GM20000 (cell line): ENCODE data around the gene SLX4IP.
A peak's percentile ranks its signal among the peaks of the same experiment; 100 is the strongest.

ENCODE experiments used
- DNase-seq: peaks from one replicate; pipeline ENCODE4 v3.0.0; 2012; ENCODE audit warnings: low spot score
- TF ChIP-seq, protein P1 (sequence below): IDR thresholded peaks from 2 replicates; pipeline ENCODE4 v1.5.1; 2012; ENCODE audit warnings: mild to moderate bottlenecking, control low read depth; ENCODE audit errors: extremely low read depth, missing control alignments

Gene SLX4IP

GRCh38 chr20:10530883-10531282, 95.8 kb downstream of the SLX4IP start:
- no peak for DNase-seq
- TF ChIP-seq, protein P1, sequence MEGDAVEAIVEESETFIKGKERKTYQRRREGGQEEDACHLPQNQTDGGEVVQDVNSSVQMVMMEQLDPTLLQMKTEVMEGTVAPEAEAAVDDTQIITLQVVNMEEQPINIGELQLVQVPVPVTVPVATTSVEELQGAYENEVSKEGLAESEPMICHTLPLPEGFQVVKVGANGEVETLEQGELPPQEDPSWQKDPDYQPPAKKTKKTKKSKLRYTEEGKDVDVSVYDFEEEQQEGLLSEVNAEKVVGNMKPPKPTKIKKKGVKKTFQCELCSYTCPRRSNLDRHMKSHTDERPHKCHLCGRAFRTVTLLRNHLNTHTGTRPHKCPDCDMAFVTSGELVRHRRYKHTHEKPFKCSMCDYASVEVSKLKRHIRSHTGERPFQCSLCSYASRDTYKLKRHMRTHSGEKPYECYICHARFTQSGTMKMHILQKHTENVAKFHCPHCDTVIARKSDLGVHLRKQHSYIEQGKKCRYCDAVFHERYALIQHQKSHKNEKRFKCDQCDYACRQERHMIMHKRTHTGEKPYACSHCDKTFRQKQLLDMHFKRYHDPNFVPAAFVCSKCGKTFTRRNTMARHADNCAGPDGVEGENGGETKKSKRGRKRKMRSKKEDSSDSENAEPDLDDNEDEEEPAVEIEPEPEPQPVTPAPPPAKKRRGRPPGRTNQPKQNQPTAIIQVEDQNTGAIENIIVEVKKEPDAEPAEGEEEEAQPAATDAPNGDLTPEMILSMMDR = no peak

- TF ChIP-seq, protein P1 = no peak
- no peak for DNase-seq
Observed at GRCh38 chr20:10531848-10532247, 96.7 kb downstream of the SLX4IP start.

GRCh38 chr20:10532361-10532760, 97.3 kb downstream of the SLX4IP start:
- TF ChIP-seq, protein P1 = no peak
- no peak for DNase-seq

DNA sequence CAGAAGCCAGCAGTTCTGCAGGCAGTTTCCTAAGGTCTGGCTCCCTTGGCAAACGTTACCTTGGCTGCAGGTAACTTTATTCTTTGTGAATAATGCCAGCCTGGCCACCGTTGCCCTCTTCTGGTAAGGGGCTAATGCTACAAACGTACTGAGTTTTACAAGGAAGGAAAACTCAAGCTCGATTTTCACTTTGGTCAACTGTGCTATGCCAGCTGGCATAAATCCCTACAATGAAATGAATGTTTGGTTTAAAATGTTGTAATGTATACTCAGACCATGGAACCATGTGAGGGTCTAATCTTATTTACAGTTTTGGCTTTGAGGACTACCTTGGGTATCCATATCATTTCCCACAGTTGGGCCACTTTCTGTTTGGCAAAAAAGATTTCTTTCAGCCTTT, 101.4 kb downstream of the SLX4IP start:
- no peak for DNase-seq
- TF ChIP-seq, protein P1 = peak; percentile 74

GRCh38 chr20:10537850-10538480, 102.9 kb downstream of the SLX4IP start:
- no peak for DNase-seq
- TF ChIP-seq, protein P1 = no peak

DNA sequence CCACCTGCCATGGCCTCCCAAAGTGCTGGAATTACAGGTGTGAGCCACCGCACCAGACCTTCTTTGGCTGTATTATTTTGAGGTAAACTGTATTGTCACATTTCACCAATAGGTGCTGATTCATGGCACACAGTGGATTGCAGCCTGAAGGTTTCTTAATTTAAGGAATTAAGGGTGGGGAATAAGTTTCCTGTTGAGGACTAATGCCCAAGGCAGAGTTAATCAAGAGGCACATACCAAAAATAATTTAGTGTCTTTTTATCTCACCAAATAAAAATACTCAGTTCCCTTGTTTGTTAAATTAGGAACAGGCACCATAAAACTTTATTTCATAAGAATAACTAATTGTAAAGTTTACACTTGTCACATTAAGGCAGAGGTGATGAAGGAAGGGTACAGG, 103.7 kb downstream of the SLX4IP start:
- TF ChIP-seq, protein P1 = no peak
- no peak for DNase-seq

- DNase-seq = no peak
- TF ChIP-seq, protein P1 = no peak
Observed at GRCh38 chr20:10539818-10540553, 104.9 kb downstream of the SLX4IP start.
